HCT116 (cell line): ENCODE results near the gene EEF1A2. TPM values are rescaled to one million over a fixed set of nuclear protein-coding genes. Genes with fewer than 3 reads are reported as not detected.

Experiments used
- ATAC-seq: fragments of 200-7000 bp; cut with Tn5 transposase; 2 replicates; pipeline ENCODE4 v1.9.1; 2020; ENCODE audit warnings: mild to moderate bottlenecking, moderate library complexity
- BruUV-seq: library from RNA; stranded (reverse); fragments of 400-500 nt; replicated peaks from 2 replicates; lab custom pipeline; 2021; lab: Mats Ljungman, UMichigan
- CTCF ChIA-PET: fragments of 300-600 bp; sonication (Branson Sonifier 250); formaldehyde crosslinking; loops from one replicate; lab custom pipeline; 2021; ENCODE audit warnings: antibody characterized with exemption; lab: Charles Lee
- POLR2A ChIA-PET: fragments of 300-600, 350-600 bp; sonication (Branson Sonifier 250); formaldehyde crosslinking; loops from one replicate; lab custom pipeline; 2021; ENCODE audit warnings: antibody characterized with exemption; lab: Charles Lee
- RAD21 ChIA-PET, 2 experiments: fragments of 300-600 bp; sonication (Branson Sonifier 250); formaldehyde crosslinking; loops; one replicate each; lab custom pipeline; 2023; ENCODE audit warnings: low total read pairs in 2 of 2; ENCODE audit not compliant: uncharacterized antibody in 2 of 2, unreplicated experiment in 2 of 2, low non-redundant PET in 1 of 2; lab: Charles Lee
- DNase-seq: peaks from one replicate; pipeline ENCODE4 v3.0.0-alpha.2; 2010; ENCODE audit warnings: low read depth, low spot score
- H2AFZ ChIP-seq: fragments of 200-600 bp; shearing (Covaris generic), sonication (generic); 2 replicates; pipeline ENCODE4 v1.6.1; 2017; ENCODE audit warnings: low read depth, mixed run types, mixed read lengths, antibody characterized with exemption, low read length; ENCODE audit not compliant: poor library complexity, severe bottlenecking
- H3K27ac ChIP-seq: 2 replicates; pipeline ENCODE4 v1.5.1; 2012; ENCODE audit warnings: low read depth, low read length
- H3K27me3 ChIP-seq: fragments of 200-600 bp; sonication (generic); 2 replicates; pipeline ENCODE4 v1.6.1; 2016; ENCODE audit warnings: mixed run types, low read length, mixed read lengths; ENCODE audit not compliant: insufficient read depth
- H3K36me3 ChIP-seq, 2 experiments: fragments of 200-500 bp in 1 of 2; fragments of 200-600 bp in 1 of 2; sonication (Bioruptor generic) in 1 of 2; sonication (generic) in 1 of 2; 2 replicates each; pipeline versions ENCODE4 v1.5.1 to v1.6.1; 2014 to 2016; ENCODE audit warnings: low read length in 2 of 2, inconsistent platforms in 1 of 2, mixed read lengths in 1 of 2, mixed run types in 1 of 2; ENCODE audit not compliant: insufficient read depth in 2 of 2, control insufficient read depth in 1 of 2
- H3K4me1 ChIP-seq, 2 experiments: fragments of 200-600 bp in 1 of 2; sonication (generic) in 1 of 2; 2 replicates each; pipeline versions ENCODE4 v1.5.1 to v1.6.1; 2012 to 2017; ENCODE audit warnings: low read length in 2 of 2, inconsistent platforms in 1 of 2, mild to moderate bottlenecking in 1 of 2, mixed read lengths in 1 of 2, mixed run types in 1 of 2, moderate library complexity in 1 of 2; ENCODE audit not compliant: insufficient read depth in 2 of 2, control insufficient read depth in 1 of 2
- H3K4me2 ChIP-seq: fragments of 200-600 bp; sonication (generic); 2 replicates; pipeline ENCODE4 v1.6.1; 2017; ENCODE audit warnings: mixed run types, low read length, mixed read lengths
- H3K4me3 ChIP-seq, 2 experiments: fragments of 200-600 bp in 1 of 2; sonication (generic) in 1 of 2; replicated peaks in 1 of 2; 2 replicates each; pipeline ENCODE4 v1.5.1; 2011 to 2016; ENCODE audit warnings: low read length in 2 of 2, control low read depth in 1 of 2, low read depth in 1 of 2, mild to moderate bottlenecking in 1 of 2, mixed read lengths in 1 of 2, mixed run types in 1 of 2
- H3K79me2 ChIP-seq: fragments of 200-600 bp; sonication (generic); 2 replicates; pipeline ENCODE4 v1.6.1; 2017; ENCODE audit warnings: mild to moderate bottlenecking, mixed run types, low read length, moderate library complexity, mixed read lengths; ENCODE audit not compliant: insufficient read depth
- H3K9ac ChIP-seq: fragments of 200-600 bp; sonication (generic); 2 replicates; pipeline ENCODE4 v1.6.1; 2016; ENCODE audit warnings: low read length, mixed read lengths
- H3K9me2 ChIP-seq: fragments of 200-600 bp; sonication (generic), shearing (Covaris generic); 2 replicates; pipeline ENCODE4 v1.6.1; 2017; ENCODE audit warnings: mixed run types, mild to moderate bottlenecking, moderate library complexity; ENCODE audit not compliant: insufficient read depth
- H3K9me3 ChIP-seq, 2 experiments: fragments of 200-500 bp in 1 of 2; fragments of 200-600 bp in 1 of 2; sonication (Bioruptor generic) in 1 of 2; sonication (generic) in 1 of 2; 2 replicates each; pipeline ENCODE4 v1.6.1; 2014 to 2017; ENCODE audit warnings: low read length in 2 of 2, mixed read lengths in 2 of 2, inconsistent platforms in 1 of 2, low read depth in 1 of 2, mild to moderate bottlenecking in 1 of 2, mixed run types in 1 of 2, moderate library complexity in 1 of 2; ENCODE audit not compliant: control insufficient read depth in 1 of 2, insufficient read depth in 1 of 2
- H4K20me1 ChIP-seq: fragments of 200-600 bp; sonication (generic), shearing (Covaris generic); 2 replicates; pipeline ENCODE4 v1.6.1; 2017; ENCODE audit warnings: mixed run types, mild to moderate bottlenecking, moderate library complexity; ENCODE audit not compliant: insufficient read depth
- CBX3 ChIP-seq: IDR thresholded peaks from 2 replicates; pipeline ENCODE4 v1.6.1; 2012; ENCODE audit warnings: low read depth
- ELF1 ChIP-seq: IDR thresholded peaks from 2 replicates; pipeline ENCODE4 v1.6.1; 2012; ENCODE audit warnings: low read depth, borderline replicate concordance
- EZH2 ChIP-seq: fragments of 200-600 bp; sonication (generic); IDR thresholded peaks from 2 replicates; pipeline ENCODE4 v1.6.1; 2017; ENCODE audit warnings: antibody characterized with exemption, mixed run types
- EZH2phosphoT487 ChIP-seq: fragments of 200-600 bp; IDR thresholded peaks from 2 replicates; pipeline ENCODE4 v1.6.1; 2018; ENCODE audit warnings: antibody characterized with exemption, borderline replicate concordance
- FOSL1 ChIP-seq: IDR thresholded peaks from 2 replicates; pipeline ENCODE4 v1.6.1; 2012; ENCODE audit warnings: low read depth
- JUND ChIP-seq: IDR thresholded peaks from 2 replicates; pipeline ENCODE4 v1.6.1; 2012
- MAX ChIP-seq: IDR thresholded peaks from 2 replicates; pipeline ENCODE4 v1.6.1; 2012
- POLR2AphosphoS5 ChIP-seq: IDR thresholded peaks from 2 replicates; pipeline ENCODE4 v1.6.1; 2011; ENCODE audit warnings: mild to moderate bottlenecking, low read depth, low read length, moderate library complexity
- RAD21 ChIP-seq: IDR thresholded peaks from 2 replicates; pipeline ENCODE4 v1.6.1; 2012; ENCODE audit warnings: low read depth, mild to moderate bottlenecking
- SIN3A ChIP-seq: IDR thresholded peaks from 2 replicates; pipeline ENCODE4 v1.6.1; 2012; ENCODE audit warnings: low read depth
- SP1 ChIP-seq: IDR thresholded peaks from 2 replicates; pipeline ENCODE4 v1.6.1; 2012; ENCODE audit warnings: low read depth
- SRF ChIP-seq: IDR thresholded peaks from 2 replicates; pipeline ENCODE4 v1.6.1; 2012; ENCODE audit warnings: low read depth
- TCF7L2 ChIP-seq: IDR thresholded peaks from 2 replicates; pipeline ENCODE4 v1.7.0; 2011; ENCODE audit warnings: borderline replicate concordance, inconsistent platforms; ENCODE audit not compliant: insufficient read depth, insufficient read length; ENCODE audit errors: extremely low read depth
- YY1 ChIP-seq: IDR thresholded peaks from 2 replicates; pipeline ENCODE4 v1.6.1; 2011; ENCODE audit warnings: low read length, low read depth, moderate library complexity, mild to moderate bottlenecking; ENCODE audit not compliant: insufficient replicate concordance; ENCODE audit errors: extremely low read depth
- ZNF274 ChIP-seq: fragments of 200-500 bp; sonication (Bioruptor generic); IDR thresholded peaks from 2 replicates; pipeline ENCODE4 v1.6.1; 2014; ENCODE audit warnings: mild to moderate bottlenecking, low read depth, low read length, inconsistent platforms
- intact Hi-C: fragments of 100-400 bp; cut with micrococcal nuclease; formaldehyde crosslinking; loops from 2 replicates; pipeline ENCODE4 v1.10.0; 2022
- total RNA-seq: library from RNA; stranded (reverse); gene quantifications from one replicate; pipeline ENCODE4 v1.2.1, GENCODE V29; 2021; ENCODE audit not compliant: unreplicated experiment
- TF ChIP-seq, protein P1 (sequence below), 3 experiments: fragments of 200-600 bp in 1 of 3; sonication (generic) in 1 of 3; IDR thresholded peaks in 2 of 3; conservative IDR thresholded peaks in 1 of 3; 2 replicates each; pipeline ENCODE4 v1.5.1; 2012 to 2017; ENCODE audit warnings: low read depth in 2 of 3, low read length in 2 of 3, antibody characterized with exemption in 1 of 3, borderline replicate concordance in 1 of 3, control low read depth in 1 of 3, mild to moderate bottlenecking in 1 of 3, mixed read lengths in 1 of 3, mixed run types in 1 of 3, moderate library complexity in 1 of 3; ENCODE audit not compliant: insufficient read depth in 1 of 3
- TF ChIP-seq, protein P2 (sequence below): IDR thresholded peaks from 2 replicates; pipeline ENCODE4 v1.6.1; 2011; ENCODE audit warnings: mild to moderate bottlenecking, low read length, moderate library complexity; ENCODE audit not compliant: insufficient replicate concordance; ENCODE audit errors: extremely low read depth
- TF ChIP-seq, protein P3 (sequence below): IDR thresholded peaks from 2 replicates; pipeline ENCODE4 v1.6.1; 2012

Gene EEF1A2
- total RNA-seq, 1 experiment from 2014 or later, result 454 TPM

GRCh38 chr20:63477944-63478343, 20.9 kb downstream of the EEF1A2 start:
- Histone ChIP-seq H3K27ac (no peak overlapping the region), H3K9ac (no peak overlapping the region), H3K4me2 (no peak overlapping the region), H2AFZ (no peak overlapping the region), H3K4me1 (peaks cover 14 to 31% of the 10 kb centered on the region in 2 experiments), H3K27me3 (no peaks in the 10 kb centered on the region), H3K79me2 (no peaks in the 10 kb centered on the region), H3K36me3 (no peaks in the 10 kb centered on the region), H3K9me3 (no peaks in the 10 kb centered on the region), H3K4me3 (no peak overlapping the region), H4K20me1 (no peaks in the 10 kb centered on the region), H3K9me2 (no peaks in the 10 kb centered on the region)
- no TSS peak for BruUV-seq
- ChIA-PET CTCF (no interaction called here), RAD21 (no interaction called here), POLR2A (no interaction called here)
- no peak for ATAC-seq
- intact Hi-C loops, result no loop called here
- no peak for TF ChIP-seq SIN3A
- no peak for TF ChIP-seq SP1
- TF ChIP-seq EZH2phosphoT487, result no peak
- TF ChIP-seq RAD21, result no peak
- no peak for TF ChIP-seq YY1
- no peak for TF ChIP-seq EZH2
- TF ChIP-seq, protein P1, sequence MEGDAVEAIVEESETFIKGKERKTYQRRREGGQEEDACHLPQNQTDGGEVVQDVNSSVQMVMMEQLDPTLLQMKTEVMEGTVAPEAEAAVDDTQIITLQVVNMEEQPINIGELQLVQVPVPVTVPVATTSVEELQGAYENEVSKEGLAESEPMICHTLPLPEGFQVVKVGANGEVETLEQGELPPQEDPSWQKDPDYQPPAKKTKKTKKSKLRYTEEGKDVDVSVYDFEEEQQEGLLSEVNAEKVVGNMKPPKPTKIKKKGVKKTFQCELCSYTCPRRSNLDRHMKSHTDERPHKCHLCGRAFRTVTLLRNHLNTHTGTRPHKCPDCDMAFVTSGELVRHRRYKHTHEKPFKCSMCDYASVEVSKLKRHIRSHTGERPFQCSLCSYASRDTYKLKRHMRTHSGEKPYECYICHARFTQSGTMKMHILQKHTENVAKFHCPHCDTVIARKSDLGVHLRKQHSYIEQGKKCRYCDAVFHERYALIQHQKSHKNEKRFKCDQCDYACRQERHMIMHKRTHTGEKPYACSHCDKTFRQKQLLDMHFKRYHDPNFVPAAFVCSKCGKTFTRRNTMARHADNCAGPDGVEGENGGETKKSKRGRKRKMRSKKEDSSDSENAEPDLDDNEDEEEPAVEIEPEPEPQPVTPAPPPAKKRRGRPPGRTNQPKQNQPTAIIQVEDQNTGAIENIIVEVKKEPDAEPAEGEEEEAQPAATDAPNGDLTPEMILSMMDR (IDR thresholded peaks at IDR 0.05 in 2 of 3, conservative IDR thresholded peaks at IDR 0.05 in 1 of 3; ENCODE audit: borderline replicate concordance in 1 of 3, insufficient read depth in 1 of 3, low read depth in 2 of 3, low read length in 2 of 3), result no peak
- no peak for TF ChIP-seq CBX3
- no peak for TF ChIP-seq FOSL1
- TF ChIP-seq MAX, result no peak
- TF ChIP-seq POLR2AphosphoS5, result no peak
- no peak for TF ChIP-seq ZNF274
- no peak for TF ChIP-seq SRF
- no peak for TF ChIP-seq JUND
- TF ChIP-seq, protein P2, sequence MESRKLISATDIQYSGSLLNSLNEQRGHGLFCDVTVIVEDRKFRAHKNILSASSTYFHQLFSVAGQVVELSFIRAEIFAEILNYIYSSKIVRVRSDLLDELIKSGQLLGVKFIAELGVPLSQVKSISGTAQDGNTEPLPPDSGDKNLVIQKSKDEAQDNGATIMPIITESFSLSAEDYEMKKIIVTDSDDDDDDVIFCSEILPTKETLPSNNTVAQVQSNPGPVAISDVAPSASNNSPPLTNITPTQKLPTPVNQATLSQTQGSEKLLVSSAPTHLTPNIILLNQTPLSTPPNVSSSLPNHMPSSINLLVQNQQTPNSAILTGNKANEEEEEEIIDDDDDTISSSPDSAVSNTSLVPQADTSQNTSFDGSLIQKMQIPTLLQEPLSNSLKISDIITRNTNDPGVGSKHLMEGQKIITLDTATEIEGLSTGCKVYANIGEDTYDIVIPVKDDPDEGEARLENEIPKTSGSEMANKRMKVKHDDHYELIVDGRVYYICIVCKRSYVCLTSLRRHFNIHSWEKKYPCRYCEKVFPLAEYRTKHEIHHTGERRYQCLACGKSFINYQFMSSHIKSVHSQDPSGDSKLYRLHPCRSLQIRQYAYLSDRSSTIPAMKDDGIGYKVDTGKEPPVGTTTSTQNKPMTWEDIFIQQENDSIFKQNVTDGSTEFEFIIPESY, result no peak
- no peak for TF ChIP-seq ELF1
- TF ChIP-seq, protein P3, sequence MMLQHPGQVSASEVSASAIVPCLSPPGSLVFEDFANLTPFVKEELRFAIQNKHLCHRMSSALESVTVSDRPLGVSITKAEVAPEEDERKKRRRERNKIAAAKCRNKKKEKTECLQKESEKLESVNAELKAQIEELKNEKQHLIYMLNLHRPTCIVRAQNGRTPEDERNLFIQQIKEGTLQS, result no peak
- TF ChIP-seq TCF7L2, result no peak
- DNase-seq, result no peak
